Astrocyte of the spinal cord (primary cell): ENCODE data around the gene NIPAL3.
"Not testable (repeated sequence)": the region's sequence is repeated elsewhere in the genome, so short reads cannot be mapped to it uniquely, and the experiment has no call there.

Experiments used
- DNase-seq: peaks from one replicate; pipeline ENCODE4 v3.0.0; 2011; ENCODE audit warnings: low read depth, low spot score
- H3K4me3 ChIP-seq: 2 replicates; pipeline ENCODE4 v1.5.1; 2011; ENCODE audit warnings: low read depth, mild to moderate bottlenecking, low read length, moderate library complexity
- CTCF ChIP-seq: IDR thresholded peaks from 2 replicates; pipeline ENCODE4 v1.5.1; 2012; ENCODE audit warnings: low read depth, mild to moderate bottlenecking, low read length, inconsistent platforms
- in situ Hi-C: cut with HindIII; loops from 2 replicates; pipeline ENCODE4 v1.10.0; 2017; ENCODE audit warnings: low sequenced_read_pairs

The NIPAL3 gene

DNA sequence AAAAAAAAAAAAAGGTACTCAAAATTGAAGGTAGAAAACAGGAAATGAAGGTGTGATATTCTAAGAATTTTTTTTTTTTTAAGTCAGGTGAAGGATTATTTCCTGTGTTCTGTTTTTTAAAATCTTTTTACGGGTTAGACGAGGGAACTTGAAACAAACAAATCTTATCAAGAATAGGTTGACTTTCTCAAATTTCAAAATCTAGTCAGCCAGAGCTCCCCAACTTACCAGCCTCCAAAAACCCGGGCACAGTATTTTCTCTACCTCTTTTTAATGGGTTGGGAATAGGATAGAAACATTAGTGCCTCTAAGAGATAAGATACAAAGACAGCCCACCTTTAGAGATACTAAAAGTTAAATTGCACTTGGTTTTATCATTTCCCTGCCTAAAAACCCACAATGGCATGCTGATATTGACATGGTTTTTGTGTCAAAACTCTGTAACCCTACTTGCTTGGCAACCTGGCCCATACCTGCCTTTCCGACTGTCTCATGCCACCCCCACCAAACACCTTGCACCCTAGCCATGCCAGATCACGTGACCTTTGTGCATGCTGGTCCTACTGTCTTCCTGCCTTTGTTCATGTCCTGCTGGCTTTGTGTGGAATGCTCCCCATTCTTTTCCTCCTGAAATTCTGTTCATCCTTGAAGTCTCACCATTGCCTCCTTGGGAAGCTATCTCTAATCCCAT lies 91.2 kb downstream of the NIPAL3 start:
- in situ Hi-C loops, result no loop called here
- DNase-seq, result no peak
- TF ChIP-seq CTCF, result no peak
- H3K4me3 ChIP-seq, result no peak overlapping the region

DNA sequence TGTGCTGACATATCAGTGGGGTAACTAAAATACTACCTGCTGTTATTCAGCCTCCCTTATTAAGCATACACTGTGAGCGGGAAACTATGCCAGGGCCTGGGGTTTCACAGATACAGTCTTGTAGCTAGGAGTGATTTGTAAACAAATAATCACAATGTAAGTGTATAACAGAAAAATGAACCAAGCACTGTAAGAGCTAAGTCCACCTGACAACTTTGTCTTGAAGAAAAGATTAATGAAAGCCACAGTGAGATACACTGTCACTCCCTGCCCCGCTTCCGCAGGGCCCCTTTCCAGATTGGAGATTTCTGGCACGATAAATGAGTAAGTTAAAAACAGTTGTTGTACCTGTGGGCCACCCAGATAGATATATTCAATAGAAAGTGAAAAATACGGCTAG lies 91.8 kb downstream of the NIPAL3 start:
- in situ Hi-C loops, result no loop called here
- no peak for DNase-seq
- H3K4me3 ChIP-seq, result no peak overlapping the region
- no peak for TF ChIP-seq CTCF

DNA sequence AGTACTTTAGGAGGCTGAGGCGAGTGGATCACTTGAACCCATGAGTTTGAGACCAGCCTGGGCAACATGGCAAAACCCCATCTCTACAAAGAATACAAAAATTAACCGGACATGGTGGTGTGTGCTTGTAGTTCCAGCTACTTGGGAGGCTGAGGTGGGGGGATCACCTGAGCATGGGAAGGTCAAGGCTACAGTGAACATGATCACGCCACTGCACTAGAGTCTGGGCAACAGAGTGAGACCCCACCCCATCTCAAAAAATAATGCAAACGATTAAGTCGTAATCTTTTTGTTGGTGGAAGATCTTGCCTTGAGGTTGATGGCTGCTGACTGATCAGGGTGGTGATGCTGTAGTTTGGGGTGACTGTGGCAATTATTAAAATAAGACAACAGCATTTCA lies 93.3 kb downstream of the NIPAL3 start:
- H3K4me3 ChIP-seq, result no peak overlapping the region
- no peak for TF ChIP-seq CTCF
- no peak for DNase-seq
- in situ Hi-C loops, result no loop called here

DNA sequence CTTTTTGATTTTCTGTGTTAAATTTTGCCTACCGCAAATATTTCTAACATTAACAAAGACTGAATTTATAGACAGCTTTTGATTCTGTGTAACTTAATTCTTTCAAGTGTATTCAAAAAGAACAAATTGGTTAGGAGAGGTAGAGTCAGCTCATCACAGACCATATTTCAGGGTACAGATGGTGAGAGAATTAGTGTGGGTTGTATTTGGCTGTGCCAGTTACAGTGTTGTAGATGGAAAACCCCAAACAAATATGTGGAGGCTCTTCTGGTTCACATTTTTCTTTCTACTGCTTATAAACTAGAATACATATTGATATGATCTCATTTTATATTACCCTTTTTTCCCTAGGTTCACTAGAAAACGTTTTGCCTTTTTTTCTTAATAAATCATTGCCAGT lies 98.1 kb downstream of the NIPAL3 start:
- in situ Hi-C loops, result no loop called here
- no peak for TF ChIP-seq CTCF

DNA sequence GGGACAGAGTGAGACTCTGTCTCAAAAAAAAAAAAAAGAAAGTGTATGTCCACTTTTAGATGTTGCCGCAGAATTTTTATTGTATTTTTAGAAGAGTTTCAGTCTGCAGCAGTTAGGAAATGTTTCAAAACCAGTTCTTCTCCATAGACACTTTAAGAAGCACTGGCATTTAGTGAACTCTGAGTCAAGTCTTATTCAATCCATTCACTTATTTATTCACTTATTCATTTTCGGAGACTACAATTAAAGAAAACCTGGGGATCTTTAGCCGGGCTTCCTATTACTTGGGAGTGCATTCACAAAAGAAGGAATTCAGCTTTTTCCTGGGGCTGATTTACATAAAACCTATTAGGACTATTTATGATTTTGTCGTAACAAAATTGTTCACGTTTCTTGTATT lies 99.3 kb downstream of the NIPAL3 start:
- H3K4me3 ChIP-seq, result no peak overlapping the region
- no peak for TF ChIP-seq CTCF
- DNase-seq, result no peak
- in situ Hi-C loops, result no loop called here

More for the DNA sequence above, 98.1 kb downstream of the NIPAL3 start:
- H3K4me3 ChIP-seq, result no peak overlapping the region
- DNase-seq, result no peak

DNA sequence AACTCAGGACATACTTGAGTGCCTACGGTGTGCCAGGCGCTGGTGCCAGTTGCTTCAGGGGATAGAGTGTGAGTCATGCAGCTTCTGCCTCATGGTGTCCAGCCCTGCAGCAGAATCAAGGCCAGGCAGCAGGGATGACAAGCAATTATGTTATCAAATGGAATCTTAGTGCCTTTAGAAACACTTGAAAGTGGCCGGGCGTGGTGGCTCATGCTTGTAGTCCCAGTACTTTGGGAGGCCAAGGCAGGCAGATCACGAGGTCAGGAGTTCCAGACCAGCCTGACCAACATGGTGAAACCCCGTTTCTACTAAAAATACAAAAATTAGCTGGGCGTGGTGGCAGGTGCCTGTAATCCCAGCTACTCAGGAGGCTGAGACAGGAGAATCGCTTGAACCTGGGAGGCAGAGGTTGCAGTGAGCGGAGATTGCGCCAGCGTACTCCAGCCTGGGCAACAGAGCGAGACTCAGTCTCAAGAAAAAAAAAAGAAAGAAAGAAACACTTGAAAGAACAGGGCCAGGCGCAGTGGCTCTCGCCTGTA lies 100.1 kb downstream of the NIPAL3 start:
- DNase-seq, result peak; percentile 33
- in situ Hi-C loops, H3K4me3 ChIP-seq: not testable (repeated sequence)

DNA sequence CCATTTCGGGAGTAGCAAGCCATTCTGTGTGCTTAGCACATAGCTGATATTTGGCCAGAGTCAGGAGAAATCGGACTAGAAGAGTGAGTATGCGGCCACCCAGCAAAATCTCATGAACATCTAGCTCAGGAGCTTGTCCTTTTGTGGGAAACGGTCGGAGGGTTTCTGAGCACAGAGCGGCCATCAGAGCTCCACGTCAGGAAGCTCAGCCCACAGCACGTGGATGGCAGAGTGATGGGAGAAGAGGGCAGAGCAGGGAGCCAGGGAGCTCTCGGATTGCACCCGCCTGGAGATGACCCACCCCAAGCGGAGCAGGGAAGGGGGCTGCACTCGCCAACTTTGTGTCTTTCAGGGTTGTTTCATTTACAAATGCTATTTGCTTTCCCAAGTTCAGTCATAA lies 100.9 kb downstream of the NIPAL3 start:
- no peak overlapping the region for H3K4me3 ChIP-seq
- in situ Hi-C loops, result no loop called here
- DNase-seq, result no peak
- no peak for TF ChIP-seq CTCF
